Hepatocyte (in vitro differentiated cells): ENCODE measurements around the gene CHN2. TPM values are rescaled to one million over a fixed set of nuclear protein-coding genes. Genes with fewer than 3 reads are reported as not detected.

Source experiments
- DNase-seq: peaks from one replicate; pipeline ENCODE4 v3.0.0-alpha.2; 2016; ENCODE audit warnings: low spot score
- H2AFZ ChIP-seq: fragments of 200-600 bp; sonication (generic); 2 replicates; pipeline ENCODE4 v1.6.0; 2016; ENCODE audit warnings: antibody characterized with exemption, mild to moderate bottlenecking
- H3K27ac ChIP-seq: fragments of 200-600 bp; sonication (generic); 2 replicates; pipeline ENCODE4 v1.5.1; 2016; ENCODE audit warnings: mild to moderate bottlenecking
- H3K27me3 ChIP-seq: fragments of 200-600 bp; sonication (generic); 2 replicates; pipeline ENCODE4 v1.6.1; 2016
- H3K36me3 ChIP-seq: fragments of 200-600 bp; sonication (generic); replicated peaks from 2 replicates; pipeline ENCODE4 v1.5.1; 2016; ENCODE audit warnings: low read depth; ENCODE audit not compliant: insufficient read depth
- H3K4me1 ChIP-seq: fragments of 200-600 bp; sonication (generic); 2 replicates; pipeline ENCODE4 v1.5.1; 2016; ENCODE audit warnings: mild to moderate bottlenecking, moderate library complexity; ENCODE audit not compliant: insufficient read depth
- H3K4me2 ChIP-seq: fragments of 200-600 bp; sonication (generic); 2 replicates; pipeline ENCODE4 v1.6.0; 2016
- H3K4me3 ChIP-seq: fragments of 200-600 bp; sonication (generic); 2 replicates; pipeline ENCODE4 v1.5.1; 2016; ENCODE audit warnings: mild to moderate bottlenecking
- H3K79me2 ChIP-seq: fragments of 200-600 bp; sonication (generic); 2 replicates; pipeline ENCODE4 v1.6.0; 2017; ENCODE audit warnings: mild to moderate bottlenecking
- H3K9me2 ChIP-seq: fragments of 200-600 bp; sonication (generic); replicated peaks from 2 replicates; pipeline ENCODE4 v1.6.0; 2017; ENCODE audit warnings: mild to moderate bottlenecking; ENCODE audit not compliant: insufficient read depth
- H3K9me3 ChIP-seq: fragments of 200-600 bp; sonication (generic); 2 replicates; pipeline ENCODE4 v1.5.1; 2016; ENCODE audit warnings: low read depth, mild to moderate bottlenecking
- H4K20me1 ChIP-seq: fragments of 200-600 bp; sonication (generic); 2 replicates; pipeline ENCODE4 v1.6.0; 2016; ENCODE audit warnings: mild to moderate bottlenecking; ENCODE audit not compliant: insufficient read depth, poor library complexity, severe bottlenecking
- CTCF ChIP-seq: fragments of 200-600 bp; sonication (generic); IDR thresholded peaks from 2 replicates; pipeline ENCODE4 v1.5.1; 2016; ENCODE audit warnings: antibody characterized with exemption, mild to moderate bottlenecking; ENCODE audit not compliant: poor library complexity
- EZH2 ChIP-seq: fragments of 200-600 bp; sonication (generic); IDR thresholded peaks from 2 replicates; pipeline ENCODE4 v1.6.1; 2016; ENCODE audit warnings: antibody characterized with exemption, mild to moderate bottlenecking, borderline replicate concordance
- EZH2phosphoT487 ChIP-seq: fragments of 200-600 bp; sonication (generic); IDR thresholded peaks from one replicate; pipeline ENCODE4 v1.6.1; 2018; ENCODE audit warnings: antibody characterized with exemption, mild to moderate bottlenecking, low read depth, moderate library complexity; ENCODE audit not compliant: unreplicated experiment, severe bottlenecking
- WGBS: methylation state at CpG from one replicate; pipeline ENCODE4 v1.1.6; 2016; ENCODE audit warnings: low lambda C conversion rate; ENCODE audit errors: missing lambda C conversion rate; 5-methylcytosine and 5-hydroxymethylcytosine counted together
- polyA plus RNA-seq: library from polyadenylated mRNA; unstranded; fragments of >200 nt; fragmentation: Nextera tagmentation; extraction: Ambion mirVana; gene quantifications from 2 replicates; pipeline ENCODE4 v1.2.1, GENCODE V29; 2016
- total RNA-seq: library from RNA; depleted of rRNA; stranded (reverse); fragments of >200 nt; gene quantifications from 2 replicates; pipeline ENCODE4 v1.2.3, GENCODE V29; 2014

CHN2 gene
- total and polyA plus RNA-seq, 2 experiments from 2014 or later, result 8.7 to 12.3 TPM

- H3K79me2 ChIP-seq, result no peaks in the 10 kb centered on the region
- 82% methylated on average over 9 of the region's 9 CpGs for WGBS
- no peaks in the 10 kb centered on the region for H3K9me3 ChIP-seq
- no peak for DNase-seq
- TF ChIP-seq EZH2 (no peak), EZH2phosphoT487 (no peak), CTCF (no peak)
- no peaks in the 10 kb centered on the region for H3K9me2 ChIP-seq
- no peak overlapping the region for H2AFZ ChIP-seq
- no peak overlapping the region for H3K4me3 ChIP-seq
- H3K36me3 ChIP-seq, result no peaks in the 10 kb centered on the region
- H3K27ac ChIP-seq, result no peak overlapping the region
- H3K4me1 ChIP-seq, result no peaks in the 10 kb centered on the region
- H4K20me1 ChIP-seq, result no peaks in the 10 kb centered on the region
- H3K4me2 ChIP-seq, result no peak overlapping the region
- no peaks in the 10 kb centered on the region for H3K27me3 ChIP-seq
Observed at GRCh38 chr7:29318853-29319718, 124.5 kb downstream of the CHN2 start.

- TF ChIP-seq CTCF (no peak), EZH2phosphoT487 (no peak), EZH2 (no peak)
- no peak overlapping the region for H3K4me3 ChIP-seq
- no peak for DNase-seq
- no peaks in the 10 kb centered on the region for H3K4me1 ChIP-seq
- no peaks in the 10 kb centered on the region for H3K27me3 ChIP-seq
- H3K27ac ChIP-seq, result no peak overlapping the region
- WGBS, result 54% methylated on average over 10 of the region's 10 CpGs
- H3K9me2 ChIP-seq, result no peaks in the 10 kb centered on the region
- H3K36me3 ChIP-seq, result no peaks in the 10 kb centered on the region
- H3K4me2 ChIP-seq, result no peak overlapping the region
- H3K79me2 ChIP-seq, result no peaks in the 10 kb centered on the region
- H3K9me3 ChIP-seq, result no peaks in the 10 kb centered on the region
- no peak overlapping the region for H2AFZ ChIP-seq
- H4K20me1 ChIP-seq, result no peaks in the 10 kb centered on the region
Observed at GRCh38 chr7:29319719-29320521, 125.3 kb downstream of the CHN2 start.

- no peaks in the 10 kb centered on the region for H4K20me1 ChIP-seq
- DNase-seq, result no peak
- TF ChIP-seq CTCF (no peak), EZH2 (no peak), EZH2phosphoT487 (no peak)
- H3K4me3 ChIP-seq, result no peak overlapping the region
- no peaks in the 10 kb centered on the region for H3K27me3 ChIP-seq
- no peak overlapping the region for H3K4me2 ChIP-seq
- no peak overlapping the region for H3K27ac ChIP-seq
- no peaks in the 10 kb centered on the region for H3K9me2 ChIP-seq
- 84% methylated on average over 2 of the region's 2 CpGs for WGBS
- no peaks in the 10 kb centered on the region for H3K79me2 ChIP-seq
- H2AFZ ChIP-seq, result no peak overlapping the region
- H3K4me1 ChIP-seq, result no peaks in the 10 kb centered on the region
- no peaks in the 10 kb centered on the region for H3K9me3 ChIP-seq
- H3K36me3 ChIP-seq, result no peaks in the 10 kb centered on the region
Observed at GRCh38 chr7:29320577-29320976, 126.0 kb downstream of the CHN2 start.
